GM12878 (cell line): Measurements from ENCODE around the gene EIF2B5.

Experiments used
- GABPA ChIP-seq: IDR thresholded peaks from 2 replicates; pipeline ENCODE4 v1.6.1; 2014; ENCODE audit warnings: antibody characterized with exemption, low read depth, mild to moderate bottlenecking, inconsistent platforms
- NR2C1 ChIP-seq: fragments of 450-650 bp; IDR thresholded peaks from 2 replicates; pipeline ENCODE4 v1.6.1; 2017; ENCODE audit warnings: antibody characterized with exemption, mild to moderate bottlenecking, moderate library complexity
- POLR2A ChIP-seq: IDR thresholded peaks from 2 replicates; pipeline ENCODE4 v1.6.1; 2011; ENCODE audit warnings: low read depth, mild to moderate bottlenecking, low read length
- RAD21 ChIP-seq: IDR thresholded peaks from 2 replicates; pipeline ENCODE4 v1.6.1; 2011; ENCODE audit warnings: mild to moderate bottlenecking, low read depth, low read length, moderate library complexity; ENCODE audit not compliant: insufficient read depth
- SUZ12 ChIP-seq: fragments of 200-600 bp; sonication (generic); IDR thresholded peaks from one replicate; pipeline ENCODE4 v1.6.1; 2018; ENCODE audit warnings: antibody characterized with exemption, mild to moderate bottlenecking; ENCODE audit not compliant: unreplicated experiment
- TAF1 ChIP-seq: IDR thresholded peaks from 2 replicates; pipeline ENCODE4 v1.6.1; 2011; ENCODE audit warnings: mild to moderate bottlenecking, low read depth, low read length, borderline replicate concordance
- TARDBP ChIP-seq: IDR thresholded peaks from 2 replicates; pipeline ENCODE4 v1.6.1; 2016; ENCODE audit warnings: borderline replicate concordance
- ZNF274 ChIP-seq: IDR thresholded peaks from one replicate; pipeline ENCODE4 v1.8.0; 2011; ENCODE audit not compliant: insufficient read length, insufficient read depth
- TF ChIP-seq, protein P1 (sequence below), 3 experiments: IDR thresholded peaks in 2 of 3; conservative IDR thresholded peaks in 1 of 3; 2 replicates each; pipeline ENCODE4 v1.5.1; 2011; ENCODE audit warnings: low read depth in 3 of 3, low read length in 3 of 3, mild to moderate bottlenecking in 3 of 3, control low read depth in 2 of 3, moderate library complexity in 2 of 3, inconsistent platforms in 1 of 3, mixed read lengths in 1 of 3; ENCODE audit not compliant: control insufficient read depth in 2 of 3, insufficient read depth in 1 of 3; ENCODE audit errors: extremely low read depth in 1 of 3
- TF ChIP-seq, protein P2 (sequence below): IDR thresholded peaks from 2 replicates; pipeline ENCODE4 v1.6.1; 2012; ENCODE audit warnings: mild to moderate bottlenecking, low read depth, low read length

GRCh38 chr3:184097556-184097955, 37.6 kb upstream of the EIF2B5 start:
- TF ChIP-seq TAF1 (no peak), RAD21 (no peak), ZNF274 (no peak), GABPA (no peak), TARDBP (no peak), NR2C1 (no peak), SUZ12 (no peak), POLR2A (no peak)
- TF ChIP-seq, protein P1, sequence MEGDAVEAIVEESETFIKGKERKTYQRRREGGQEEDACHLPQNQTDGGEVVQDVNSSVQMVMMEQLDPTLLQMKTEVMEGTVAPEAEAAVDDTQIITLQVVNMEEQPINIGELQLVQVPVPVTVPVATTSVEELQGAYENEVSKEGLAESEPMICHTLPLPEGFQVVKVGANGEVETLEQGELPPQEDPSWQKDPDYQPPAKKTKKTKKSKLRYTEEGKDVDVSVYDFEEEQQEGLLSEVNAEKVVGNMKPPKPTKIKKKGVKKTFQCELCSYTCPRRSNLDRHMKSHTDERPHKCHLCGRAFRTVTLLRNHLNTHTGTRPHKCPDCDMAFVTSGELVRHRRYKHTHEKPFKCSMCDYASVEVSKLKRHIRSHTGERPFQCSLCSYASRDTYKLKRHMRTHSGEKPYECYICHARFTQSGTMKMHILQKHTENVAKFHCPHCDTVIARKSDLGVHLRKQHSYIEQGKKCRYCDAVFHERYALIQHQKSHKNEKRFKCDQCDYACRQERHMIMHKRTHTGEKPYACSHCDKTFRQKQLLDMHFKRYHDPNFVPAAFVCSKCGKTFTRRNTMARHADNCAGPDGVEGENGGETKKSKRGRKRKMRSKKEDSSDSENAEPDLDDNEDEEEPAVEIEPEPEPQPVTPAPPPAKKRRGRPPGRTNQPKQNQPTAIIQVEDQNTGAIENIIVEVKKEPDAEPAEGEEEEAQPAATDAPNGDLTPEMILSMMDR (IDR thresholded peaks at IDR 0.05 in 2 of 3, conservative IDR thresholded peaks at IDR 0.05 in 1 of 3; ENCODE audit: control insufficient read depth in 2 of 3, extremely low read depth in 1 of 3, insufficient read depth in 1 of 3, low read depth in 3 of 3, low read length in 3 of 3), result no peak
- TF ChIP-seq, protein P2, sequence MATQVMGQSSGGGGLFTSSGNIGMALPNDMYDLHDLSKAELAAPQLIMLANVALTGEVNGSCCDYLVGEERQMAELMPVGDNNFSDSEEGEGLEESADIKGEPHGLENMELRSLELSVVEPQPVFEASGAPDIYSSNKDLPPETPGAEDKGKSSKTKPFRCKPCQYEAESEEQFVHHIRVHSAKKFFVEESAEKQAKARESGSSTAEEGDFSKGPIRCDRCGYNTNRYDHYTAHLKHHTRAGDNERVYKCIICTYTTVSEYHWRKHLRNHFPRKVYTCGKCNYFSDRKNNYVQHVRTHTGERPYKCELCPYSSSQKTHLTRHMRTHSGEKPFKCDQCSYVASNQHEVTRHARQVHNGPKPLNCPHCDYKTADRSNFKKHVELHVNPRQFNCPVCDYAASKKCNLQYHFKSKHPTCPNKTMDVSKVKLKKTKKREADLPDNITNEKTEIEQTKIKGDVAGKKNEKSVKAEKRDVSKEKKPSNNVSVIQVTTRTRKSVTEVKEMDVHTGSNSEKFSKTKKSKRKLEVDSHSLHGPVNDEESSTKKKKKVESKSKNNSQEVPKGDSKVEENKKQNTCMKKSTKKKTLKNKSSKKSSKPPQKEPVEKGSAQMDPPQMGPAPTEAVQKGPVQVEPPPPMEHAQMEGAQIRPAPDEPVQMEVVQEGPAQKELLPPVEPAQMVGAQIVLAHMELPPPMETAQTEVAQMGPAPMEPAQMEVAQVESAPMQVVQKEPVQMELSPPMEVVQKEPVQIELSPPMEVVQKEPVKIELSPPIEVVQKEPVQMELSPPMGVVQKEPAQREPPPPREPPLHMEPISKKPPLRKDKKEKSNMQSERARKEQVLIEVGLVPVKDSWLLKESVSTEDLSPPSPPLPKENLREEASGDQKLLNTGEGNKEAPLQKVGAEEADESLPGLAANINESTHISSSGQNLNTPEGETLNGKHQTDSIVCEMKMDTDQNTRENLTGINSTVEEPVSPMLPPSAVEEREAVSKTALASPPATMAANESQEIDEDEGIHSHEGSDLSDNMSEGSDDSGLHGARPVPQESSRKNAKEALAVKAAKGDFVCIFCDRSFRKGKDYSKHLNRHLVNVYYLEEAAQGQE, result no peak
